ENCODE data around the gene MMP25.

MMP25 gene

DNA sequence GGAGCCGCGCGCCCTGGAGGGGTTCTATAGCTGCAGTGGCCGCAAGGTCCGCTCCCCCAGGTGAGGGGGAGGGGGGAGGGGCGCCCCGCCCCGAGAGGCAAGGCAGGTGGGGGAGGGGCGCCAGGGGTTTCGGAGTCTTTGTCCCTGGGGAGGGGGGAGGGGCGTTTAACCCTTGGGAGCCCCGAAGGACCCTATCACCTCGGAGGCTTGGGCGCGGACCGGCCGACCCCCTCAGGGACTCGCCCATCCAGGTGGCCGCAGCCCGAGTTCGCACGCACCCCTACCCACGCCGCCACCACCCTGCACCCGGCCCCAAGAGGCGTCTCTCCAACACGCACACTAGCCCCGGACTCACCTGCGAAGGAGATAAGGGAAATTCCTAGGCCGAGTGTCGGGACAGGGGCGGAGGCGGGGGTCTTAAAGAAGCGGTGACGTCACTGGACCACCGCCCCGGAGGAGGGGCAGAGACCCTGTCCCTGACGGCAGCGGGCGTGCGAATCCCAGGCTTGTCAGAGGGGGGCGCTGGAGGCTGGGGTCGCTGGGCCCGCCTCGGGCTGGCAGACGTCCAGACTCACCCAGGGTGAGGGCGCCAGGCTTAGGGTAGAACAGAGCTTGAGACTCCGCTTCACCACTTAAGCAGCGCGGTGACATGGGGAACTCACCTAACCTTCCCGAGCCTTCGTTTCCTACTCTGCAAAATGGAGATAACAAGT is 28.4 kb upstream of the MMP25 start, which contains the start of gene CLDN6:
TSS of gene CLDN6 (minus strand) at position 390 of the 713 bp plus-strand sequence. CDS start 2,162 bp downstream, outside the sequence.
- peak within 1 kb of the TSS; percentile 96 for H3K9ac ChIP-seq (ENCODE audit: insufficient read length, low read depth)
- H3K4me3 ChIP-seq (ENCODE audit: insufficient read length, low read depth), result peak within 1 kb of the TSS; percentile 95
- peaks cover 6% of the 10 kb centered on the region for H3K27me3 ChIP-seq (ENCODE audit: insufficient read depth, insufficient read length)
- no peak for TF ChIP-seq YY1 (IDR thresholded peaks at IDR 0.05; ENCODE audit: insufficient read depth, insufficient read length)
- DNase-seq (ENCODE audit: low read depth, low spot score), result peak; percentile 92
- H3K36me3 ChIP-seq (ENCODE audit: insufficient read depth, insufficient read length, low read length), result peaks cover 49% of the 10 kb centered on the region
- H3K4me1 ChIP-seq (ENCODE audit: insufficient read depth, insufficient read length), result peaks cover 21% of the 10 kb centered on the region
- no peaks in the 10 kb centered on the region for H3K9me3 ChIP-seq (ENCODE audit: insufficient read depth, low read length)

DNA sequence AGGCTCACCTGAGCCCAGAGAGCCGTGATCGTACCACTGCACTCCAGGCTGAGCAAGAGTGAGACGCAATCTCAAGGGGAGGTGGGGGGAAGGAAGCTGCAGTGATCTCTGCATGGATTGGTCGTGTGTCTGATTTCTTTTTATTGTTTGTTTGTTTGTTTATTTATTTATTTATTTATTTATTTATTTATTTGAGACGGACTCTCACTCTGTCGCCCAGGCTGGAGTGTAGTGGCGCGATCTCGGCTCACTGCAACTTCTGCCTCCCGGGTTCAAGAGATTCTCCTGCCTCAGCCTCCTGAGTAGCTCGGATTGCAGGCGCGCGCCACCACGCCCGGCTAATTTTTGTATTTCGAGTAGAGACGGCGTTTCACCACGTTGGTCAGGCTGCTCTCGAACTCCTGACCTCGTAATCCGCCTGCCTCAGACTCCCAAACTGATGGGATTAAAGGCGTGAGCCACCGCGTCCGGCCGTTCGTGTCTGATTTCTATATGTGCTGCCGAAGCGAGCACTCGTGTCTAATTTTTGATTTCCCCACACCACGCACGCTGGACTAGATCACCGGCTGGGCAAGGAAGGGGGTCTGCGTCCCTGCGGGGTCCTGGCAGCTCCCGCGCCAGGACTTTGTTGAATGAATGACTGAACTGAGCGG is 26.6 kb upstream of the MMP25 start:
- no peak for TF ChIP-seq SUZ12 (IDR thresholded peaks at IDR 0.05; ENCODE audit: extremely low read depth, insufficient read depth, insufficient read length)
- TF ChIP-seq YY1 (IDR thresholded peaks at IDR 0.05; ENCODE audit: insufficient read depth, insufficient read length), result no peak
- no peak for TF ChIP-seq ZNF274 (IDR thresholded peaks at IDR 0.05; ENCODE audit: low read depth, low read length)
- H3K9ac ChIP-seq (ENCODE audit: insufficient read length, low read depth), result peak overlapping the region; percentile 75

DNA sequence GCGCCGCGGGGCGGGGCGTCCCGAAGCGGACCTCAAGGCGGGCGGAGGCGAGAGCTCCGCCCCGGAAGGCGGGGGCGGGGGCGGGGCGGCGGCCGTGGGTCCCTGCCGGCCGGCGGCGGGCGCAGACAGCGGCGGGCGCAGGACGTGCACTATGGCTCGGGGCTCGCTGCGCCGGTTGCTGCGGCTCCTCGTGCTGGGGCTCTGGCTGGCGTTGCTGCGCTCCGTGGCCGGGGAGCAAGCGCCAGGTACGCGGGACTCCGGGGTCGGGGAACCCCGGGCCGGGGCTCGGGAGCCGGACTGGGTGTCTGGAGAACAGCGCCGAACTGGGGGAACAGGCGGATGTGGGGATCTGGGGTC is 26.1 kb upstream of the MMP25 start, which contains the start of gene TNFRSF12A:
TSS of gene TNFRSF12A (plus strand) at position 122 of the 357 bp plus-strand sequence. CDS start at position 152, 30 bp downstream.
- peak within 1 kb of the TSS; percentile 100 for H3K9ac ChIP-seq (ENCODE audit: insufficient read length, low read depth)
- no peaks in the 10 kb centered on the region for H3K27me3 ChIP-seq (ENCODE audit: insufficient read depth, insufficient read length)
- H3K36me3 ChIP-seq (ENCODE audit: insufficient read depth, insufficient read length, low read length), result peaks cover 36% of the 10 kb centered on the region
- DNase-seq (ENCODE audit: low read depth, low spot score), result peak; percentile 77
- no peaks in the 10 kb centered on the region for H3K9me3 ChIP-seq (ENCODE audit: insufficient read depth, low read length)
- H3K4me3 ChIP-seq (ENCODE audit: insufficient read length, low read depth), result peak within 1 kb of the TSS; percentile 97
- TF ChIP-seq ZNF274 (IDR thresholded peaks at IDR 0.05; ENCODE audit: low read depth, low read length) (no peak), SUZ12 (IDR thresholded peaks at IDR 0.05; ENCODE audit: extremely low read depth, insufficient read depth, insufficient read length) (no peak), YY1 (IDR thresholded peaks at IDR 0.05; ENCODE audit: insufficient read depth, insufficient read length) (no peak)
- H3K4me1 ChIP-seq (ENCODE audit: insufficient read depth, insufficient read length), result peaks cover 6% of the 10 kb centered on the region

More for the DNA sequence above, 26.6 kb upstream of the MMP25 start:
- H3K9me3 ChIP-seq (ENCODE audit: insufficient read depth, low read length), result no peaks in the 10 kb centered on the region
- peak overlapping the region; percentile 97 for H3K4me3 ChIP-seq (ENCODE audit: insufficient read length, low read depth)
- peaks cover 39% of the 10 kb centered on the region for H3K36me3 ChIP-seq (ENCODE audit: insufficient read depth, insufficient read length, low read length)
- DNase-seq (ENCODE audit: low read depth, low spot score), result no peak
- H3K4me1 ChIP-seq (ENCODE audit: insufficient read depth, insufficient read length), result peaks cover 7% of the 10 kb centered on the region
- no peaks in the 10 kb centered on the region for H3K27me3 ChIP-seq (ENCODE audit: insufficient read depth, insufficient read length)

DNA sequence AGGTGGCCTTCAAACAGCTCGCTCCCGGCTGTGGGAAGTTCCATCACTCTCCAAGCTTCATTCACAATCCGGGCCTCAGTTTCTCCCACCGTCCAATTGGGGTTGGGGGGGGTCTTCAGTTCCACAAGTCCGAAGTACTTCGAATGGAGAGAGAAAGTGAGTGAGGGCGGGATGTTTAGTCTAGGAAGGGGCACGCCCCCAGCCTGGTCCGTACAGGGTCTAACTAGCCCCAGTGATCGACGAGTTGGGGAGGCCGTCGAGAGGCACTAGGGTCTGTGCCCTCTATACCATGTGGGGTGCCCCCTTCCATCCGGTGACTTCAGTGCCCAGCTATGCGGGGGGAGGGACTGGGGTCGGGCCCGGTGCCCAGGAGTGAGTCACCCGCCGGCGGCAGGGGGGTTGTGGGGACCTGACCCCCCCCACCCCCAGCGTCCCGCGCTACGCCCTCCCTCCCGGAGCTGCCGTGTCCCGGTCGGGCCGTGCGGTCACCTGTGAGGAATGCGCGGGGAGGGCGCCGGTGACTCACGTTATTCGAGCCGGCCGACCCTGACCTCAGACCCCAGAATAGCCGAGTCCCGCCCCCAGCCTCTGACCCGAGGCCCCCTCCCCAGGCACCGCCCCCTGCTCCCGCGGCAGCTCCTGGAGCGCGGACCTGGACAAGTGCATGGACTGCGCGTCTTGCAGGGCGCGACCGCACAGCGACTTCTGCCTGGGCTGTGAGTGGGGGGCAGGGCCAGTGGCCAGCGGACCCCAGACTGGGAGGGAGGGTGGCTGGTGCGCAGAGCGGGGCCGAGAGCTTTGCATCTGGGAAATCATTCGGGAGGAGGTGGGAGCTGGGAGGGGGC is 25.5 kb upstream of the MMP25 start:
- no peaks in the 10 kb centered on the region for H3K9me3 ChIP-seq (ENCODE audit: insufficient read depth, low read length)
- peaks cover 6% of the 10 kb centered on the region for H3K4me1 ChIP-seq (ENCODE audit: insufficient read depth, insufficient read length)
- peaks cover 36% of the 10 kb centered on the region for H3K36me3 ChIP-seq (ENCODE audit: insufficient read depth, insufficient read length, low read length)
- H3K27me3 ChIP-seq (ENCODE audit: insufficient read depth, insufficient read length), result no peaks in the 10 kb centered on the region
- DNase-seq (ENCODE audit: low read depth, low spot score), result no peak
- H3K4me3 ChIP-seq (ENCODE audit: insufficient read length, low read depth), result peak overlapping the region; percentile 97
- peak overlapping the region; percentile 100 for H3K9ac ChIP-seq (ENCODE audit: insufficient read length, low read depth)
- no peak for TF ChIP-seq ZNF274 (IDR thresholded peaks at IDR 0.05; ENCODE audit: low read depth, low read length)
- no peak for TF ChIP-seq YY1 (IDR thresholded peaks at IDR 0.05; ENCODE audit: insufficient read depth, insufficient read length)
- TF ChIP-seq SUZ12 (IDR thresholded peaks at IDR 0.05; ENCODE audit: extremely low read depth, insufficient read depth, insufficient read length), result no peak

DNA sequence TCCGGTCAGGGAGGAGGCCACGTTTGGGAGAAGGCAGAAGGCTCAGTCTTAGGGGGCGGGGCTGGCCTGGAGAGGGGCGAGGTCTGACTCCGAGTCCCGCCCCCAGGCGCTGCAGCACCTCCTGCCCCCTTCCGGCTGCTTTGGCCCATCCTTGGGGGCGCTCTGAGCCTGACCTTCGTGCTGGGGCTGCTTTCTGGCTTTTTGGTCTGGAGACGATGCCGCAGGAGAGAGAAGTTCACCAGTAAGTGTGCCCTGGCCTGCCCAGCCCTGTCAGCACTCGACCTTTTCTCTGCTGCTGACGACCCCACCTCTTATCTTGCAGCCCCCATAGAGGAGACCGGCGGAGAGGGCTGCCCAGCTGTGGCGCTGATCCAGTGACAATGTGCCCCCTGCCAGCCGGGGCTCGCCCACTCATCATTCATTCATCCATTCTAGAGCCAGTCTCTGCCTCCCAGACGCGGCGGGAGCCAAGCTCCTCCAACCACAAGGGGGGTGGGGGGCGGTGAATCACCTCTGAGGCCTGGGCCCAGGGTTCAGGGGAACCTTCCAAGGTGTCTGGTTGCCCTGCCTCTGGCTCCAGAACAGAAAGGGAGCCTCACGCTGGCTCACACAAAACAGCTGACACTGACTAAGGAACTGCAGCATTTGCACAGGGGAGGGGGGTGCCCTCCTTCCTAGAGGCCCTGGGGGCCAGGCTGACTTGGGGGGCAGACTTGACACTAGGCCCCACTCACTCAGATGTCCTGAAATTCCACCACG is 24.7 kb upstream of the MMP25 start:
- Histone ChIP-seq H3K9me3 (ENCODE audit: insufficient read depth, low read length) (no peaks in the 10 kb centered on the region), H3K4me1 (ENCODE audit: insufficient read depth, insufficient read length) (peaks cover 6% of the 10 kb centered on the region), H3K4me3 (ENCODE audit: insufficient read length, low read depth) (peak overlapping the region; percentile 97), H3K9ac (ENCODE audit: insufficient read length, low read depth) (peak overlapping the region; percentile 100), H3K36me3 (ENCODE audit: insufficient read depth, insufficient read length, low read length) (peaks cover 39% of the 10 kb centered on the region), H3K27me3 (ENCODE audit: insufficient read depth, insufficient read length) (peaks cover 3% of the 10 kb centered on the region)
- no peak for DNase-seq (ENCODE audit: low read depth, low spot score)
- TF ChIP-seq ZNF274 (IDR thresholded peaks at IDR 0.05; ENCODE audit: low read depth, low read length) (no peak), SUZ12 (IDR thresholded peaks at IDR 0.05; ENCODE audit: extremely low read depth, insufficient read depth, insufficient read length) (no peak), YY1 (IDR thresholded peaks at IDR 0.05; ENCODE audit: insufficient read depth, insufficient read length) (no peak)

DNA sequence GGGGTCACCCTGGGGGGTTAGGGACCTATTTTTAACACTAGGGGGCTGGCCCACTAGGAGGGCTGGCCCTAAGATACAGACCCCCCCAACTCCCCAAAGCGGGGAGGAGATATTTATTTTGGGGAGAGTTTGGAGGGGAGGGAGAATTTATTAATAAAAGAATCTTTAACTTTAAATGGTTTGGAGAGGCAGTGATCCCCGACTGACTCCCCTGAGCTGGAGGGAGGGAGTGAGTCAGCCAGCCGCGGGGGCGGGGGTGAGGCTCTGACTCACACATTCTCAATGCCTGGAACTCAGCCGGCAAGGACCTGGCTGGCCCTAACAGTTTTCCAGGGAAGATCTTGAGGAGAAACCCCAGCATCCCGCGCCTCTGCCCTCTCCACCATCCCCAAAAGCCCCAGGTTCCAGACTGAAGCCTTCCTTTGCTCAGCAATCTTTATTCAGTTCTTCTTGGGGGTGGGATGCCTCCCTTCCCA is 24.1 kb upstream of the MMP25 start:
- peaks cover 40% of the 10 kb centered on the region for H3K36me3 ChIP-seq (ENCODE audit: insufficient read depth, insufficient read length, low read length)
- no peak for DNase-seq (ENCODE audit: low read depth, low spot score)
- H3K27me3 ChIP-seq (ENCODE audit: insufficient read depth, insufficient read length), result peaks cover 4% of the 10 kb centered on the region
- TF ChIP-seq YY1 (IDR thresholded peaks at IDR 0.05; ENCODE audit: insufficient read depth, insufficient read length), result no peak
- peaks cover 9% of the 10 kb centered on the region for H3K4me1 ChIP-seq (ENCODE audit: insufficient read depth, insufficient read length)
- peak overlapping the region; percentile 97 for H3K4me3 ChIP-seq (ENCODE audit: insufficient read length, low read depth)
- no peaks in the 10 kb centered on the region for H3K9me3 ChIP-seq (ENCODE audit: insufficient read depth, low read length)
- peak overlapping the region; percentile 100 for H3K9ac ChIP-seq (ENCODE audit: insufficient read length, low read depth)
